Measurements from ENCODE around the gene VTA1.
"Not testable (repeated sequence)": the region's sequence is repeated elsewhere in the genome, so short reads cannot be mapped to it uniquely, and the experiment has no call there.

VTA1 gene

GRCh38 chr6:142154336-142154735, 7.3 kb downstream of the VTA1 start:
- CTCF ChIA-PET, result interaction anchor here (3.5 kb wide), 1 partner anchor 16 kb away, joined by 13 read pairs; no protein-coding TSS in a partner anchor
- DNase-seq (ENCODE audit: extremely low spot score), result no peak
- POLR2A ChIA-PET, result no interaction called here
- no peak for TF ChIP-seq CTCF (IDR thresholded peaks at IDR 0.05; ENCODE audit: control extremely low read depth, extremely low read depth, low read depth, missing control alignments)

GRCh38 chr6:142155091-142155490, 8.0 kb downstream of the VTA1 start:
- DNase-seq (ENCODE audit: extremely low spot score), result no peak
- CTCF ChIA-PET, result interaction anchor here (1.5 to 3.5 kb wide), 5 partner anchors 10 to 42 kb away, joined by 4 to 13 read pairs (median 6); no protein-coding TSS in a partner anchor
- POLR2A ChIA-PET, result no interaction called here
- TF ChIP-seq CTCF (IDR thresholded peaks at IDR 0.05; ENCODE audit: control extremely low read depth, extremely low read depth, low read depth, missing control alignments), result no peak

GRCh38 chr6:142155895-142156757, 9.1 kb downstream of the VTA1 start:
- CTCF ChIA-PET, result interaction anchor here (0.7 to 4.2 kb wide), 12 partner anchors 9 to 410 kb away, joined by 3 to 33 read pairs (median 4); partner anchors contain the start of genes NMBR and VTA1
- no peak for DNase-seq (ENCODE audit: extremely low spot score)
- POLR2A ChIA-PET, result no interaction called here
- no peak for TF ChIP-seq CTCF (IDR thresholded peaks at IDR 0.05; ENCODE audit: control extremely low read depth, extremely low read depth, low read depth, missing control alignments)

GRCh38 chr6:142156758-142157068, 9.7 kb downstream of the VTA1 start:
- POLR2A ChIA-PET; DNase-seq (ENCODE audit: extremely low spot score): not testable (repeated sequence)
- CTCF ChIA-PET, result interaction anchor here (0.7 to 4.2 kb wide), 10 partner anchors 8 to 410 kb away, joined by 3 to 33 read pairs (median 5); partner anchors contain the start of genes NMBR and VTA1

- no peak for TF ChIP-seq CTCF (IDR thresholded peaks at IDR 0.05; ENCODE audit: control extremely low read depth, extremely low read depth, low read depth, missing control alignments)
- ChIA-PET POLR2A (no interaction called here), CTCF (no interaction called here)
- no peak for DNase-seq (ENCODE audit: extremely low spot score)
Observed at GRCh38 chr6:142162780-142163179, 15.7 kb downstream of the VTA1 start.

- no peak for TF ChIP-seq CTCF (IDR thresholded peaks at IDR 0.05; ENCODE audit: control extremely low read depth, extremely low read depth, low read depth, missing control alignments)
- POLR2A ChIA-PET, result no interaction called here
- no peak for DNase-seq (ENCODE audit: extremely low spot score)
- CTCF ChIA-PET, result interaction anchor here (0.6 to 2.2 kb wide), 6 partner anchors 10 to 42 kb away, joined by 3 to 8 read pairs (median 4); partner anchors contain the start of gene NMBR
Observed at GRCh38 chr6:142165227-142165626, 18.2 kb downstream of the VTA1 start.

GRCh38 chr6:142167071-142167470, 20.0 kb downstream of the VTA1 start:
- DNase-seq (ENCODE audit: extremely low spot score), result no peak
- CTCF ChIA-PET, result interaction anchor here (3.9 kb wide), 1 partner anchor 19 kb away, joined by 15 read pairs; the partner anchor contains the start of genes NMBR and VTA1
- POLR2A ChIA-PET, result no interaction called here
- TF ChIP-seq CTCF (IDR thresholded peaks at IDR 0.05; ENCODE audit: control extremely low read depth, extremely low read depth, low read depth, missing control alignments), result no peak

Data from GM10248 (cell line).